Activated effector memory CD4-positive, alpha-beta T cell treated with Interleukin-2 at 50 U/mL for 16 hours (primary cell): ENCODE measurements around the gene PPFIBP2.

Experiments used
- DNase-seq: peaks from one replicate; pipeline ENCODE4 v3.0.0-alpha.2; 2020

The PPFIBP2 gene

DNA sequence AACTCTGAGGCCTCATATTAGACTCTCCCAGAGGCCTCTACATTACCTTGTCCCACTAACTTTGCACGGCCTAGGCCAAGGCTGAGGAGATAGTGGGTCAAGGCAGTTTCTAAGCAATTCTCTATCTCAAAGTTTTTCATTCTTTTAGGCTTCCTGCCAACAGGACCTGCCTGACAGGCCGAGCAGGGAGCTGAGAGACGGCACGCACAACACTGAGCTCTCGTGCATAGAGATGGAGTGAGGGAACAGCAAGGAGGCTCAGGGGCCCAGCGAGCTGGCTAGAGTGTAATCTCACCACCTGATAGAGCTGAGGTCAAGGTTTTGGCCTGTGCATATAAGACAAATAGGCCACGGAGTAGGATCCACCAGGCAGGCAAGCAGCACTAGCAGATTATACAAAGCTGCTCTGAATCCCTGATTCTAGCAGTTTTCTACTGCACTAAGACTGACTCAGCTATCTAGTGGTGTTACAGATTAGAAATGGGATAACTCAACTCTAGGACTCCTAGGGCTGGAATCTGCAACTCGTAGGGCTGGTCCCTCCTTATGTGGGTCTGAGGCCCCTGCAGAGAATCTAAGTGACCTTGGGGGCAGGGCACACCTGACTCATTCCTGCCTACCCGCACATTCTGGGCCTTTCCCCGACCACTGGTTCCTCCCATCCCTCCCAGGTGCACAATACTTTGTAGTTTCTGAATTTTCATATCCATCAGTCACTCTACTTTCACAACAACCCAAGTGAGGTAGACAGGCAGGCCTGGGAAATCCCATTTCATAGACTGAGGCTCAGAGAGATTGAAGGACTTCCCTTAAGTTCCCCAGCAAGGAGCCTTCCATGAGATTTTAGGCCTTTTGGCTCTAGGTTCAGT is 157.8 kb downstream of the PPFIBP2 start:
- no peak for DNase-seq

DNA sequence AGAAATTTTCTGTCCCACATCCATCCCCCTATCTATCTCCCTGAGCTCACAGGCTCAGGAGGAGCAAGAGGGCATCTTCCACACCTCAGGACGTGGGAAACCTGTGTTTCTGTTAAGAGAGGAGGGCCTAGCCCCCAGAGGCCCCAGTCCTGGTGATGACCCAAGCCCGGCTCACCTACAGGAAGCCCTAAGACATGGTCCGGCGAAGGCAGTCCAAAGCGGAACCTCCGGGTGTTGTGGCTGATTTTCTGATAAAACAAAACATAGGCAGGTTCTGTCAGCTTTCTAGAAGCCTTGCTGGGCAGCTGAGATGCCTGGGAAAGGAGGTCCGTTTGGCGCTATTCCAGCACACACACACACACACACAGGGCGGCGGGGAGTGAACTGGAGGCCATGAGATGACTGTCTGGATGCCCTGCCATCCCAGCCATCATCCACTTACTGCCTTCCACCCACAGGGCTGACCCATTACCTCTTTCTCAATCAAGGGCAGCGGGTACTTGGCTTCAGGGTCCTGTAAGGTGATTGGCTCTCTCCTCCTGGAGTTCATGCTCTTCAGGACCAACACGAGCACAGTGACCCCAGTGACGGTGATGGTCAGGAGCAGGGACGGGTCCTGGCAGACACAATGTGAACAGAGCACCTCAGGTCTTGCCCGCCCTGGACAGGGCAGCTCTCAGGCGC is 158.6 kb downstream of the PPFIBP2 start:
- DNase-seq = no peak

GRCh38 chr11:7672960-7673723 is 159.3 kb downstream of the PPFIBP2 start, which contains the start of gene CYB5R2:
Gene CYB5R2 (minus strand): TSS chr11:7673500. CDS start chr11:7672825, 675 bp downstream.
- no peak for DNase-seq

DNA sequence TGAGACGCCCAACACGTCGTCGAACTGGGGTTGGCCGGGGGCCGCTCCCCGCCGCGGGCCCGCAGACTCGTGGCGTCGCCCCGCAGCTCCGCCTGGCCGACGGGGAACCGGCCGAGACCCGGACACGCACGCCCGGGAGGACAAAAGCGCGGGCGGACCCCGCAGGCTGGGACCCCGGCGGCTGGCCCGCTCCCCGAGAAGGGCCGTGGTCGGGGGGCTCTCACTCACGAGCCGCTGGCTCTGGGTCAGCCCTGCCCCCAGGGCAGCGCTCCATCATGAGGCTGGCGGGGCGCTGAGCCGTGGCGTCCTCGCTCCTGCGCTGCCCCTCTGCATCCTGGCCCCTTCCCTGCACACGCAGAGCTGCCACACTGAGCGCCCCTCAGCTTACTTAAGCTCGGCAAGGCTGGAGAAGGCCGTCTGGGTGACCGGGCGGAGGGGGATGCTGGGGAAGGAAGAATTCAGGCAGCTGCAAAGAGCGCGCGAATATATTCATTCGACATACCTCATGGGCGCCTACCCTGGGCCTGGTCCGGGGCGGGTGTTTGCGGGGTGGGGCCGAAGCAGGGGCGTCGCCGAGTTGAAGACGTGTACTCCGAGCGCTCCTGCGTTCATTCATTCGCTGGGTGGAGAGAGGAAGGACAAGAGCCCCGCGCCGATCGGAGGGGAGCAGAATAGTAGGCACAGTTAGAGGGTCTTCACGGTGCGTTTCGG is 160.1 kb downstream of the PPFIBP2 start:
- no peak for DNase-seq

- no peak for DNase-seq
Measured at GRCh38 chr11:7675631-7676030, 161.8 kb downstream of the PPFIBP2 start.

GRCh38 chr11:7677071-7677470 is 163.3 kb downstream of the PPFIBP2 start:
- no peak for DNase-seq

- DNase-seq = no peak
Measured at GRCh38 chr11:7677796-7678201, 164.0 kb downstream of the PPFIBP2 start.

GRCh38 chr11:7683571-7683970 is 169.8 kb downstream of the PPFIBP2 start:
- no peak for DNase-seq

- DNase-seq = no peak
Measured at GRCh38 chr11:7686761-7687160, 173.0 kb downstream of the PPFIBP2 start.

DNA sequence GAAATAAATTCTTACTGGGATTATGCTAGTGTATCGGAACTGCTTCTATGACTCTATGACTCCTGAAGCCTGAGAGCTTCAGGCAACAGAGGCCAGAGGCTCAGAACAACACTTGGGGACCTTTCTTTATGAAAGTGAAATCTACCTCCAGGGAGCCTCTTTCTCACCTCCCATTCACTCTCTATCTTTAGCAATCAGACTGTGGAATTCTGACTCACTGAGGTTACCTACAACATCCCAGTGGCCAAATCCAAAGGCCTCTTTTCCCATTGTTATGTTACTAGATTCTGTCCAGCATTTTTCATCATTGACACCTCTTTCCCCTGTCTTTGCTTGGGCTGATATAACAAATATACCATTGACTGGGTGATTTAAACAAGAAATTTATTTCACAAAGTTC is 173.6 kb downstream of the PPFIBP2 start:
- DNase-seq = no peak

GRCh38 chr11:7688238-7688826 is 174.5 kb downstream of the PPFIBP2 start:
- no peak for DNase-seq

DNA sequence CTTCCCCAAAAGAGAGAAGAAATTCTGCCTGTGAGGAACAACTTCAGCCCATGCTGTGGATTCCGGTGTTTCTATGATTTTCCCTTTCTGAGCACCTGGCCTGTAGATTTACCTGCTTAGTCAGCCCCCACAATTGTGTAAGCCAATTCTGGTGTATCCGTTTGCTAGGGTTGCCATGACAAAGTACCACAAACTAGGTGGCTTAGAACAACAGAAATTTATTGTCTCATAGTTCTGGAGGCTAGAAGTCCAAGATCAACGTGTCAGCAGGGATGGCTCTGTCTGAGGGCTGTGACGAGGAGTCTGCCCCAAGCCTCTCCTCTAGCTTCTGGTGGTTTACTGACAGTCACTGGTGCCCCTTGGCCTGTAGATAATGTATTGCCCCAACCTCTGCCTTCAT is 175.4 kb downstream of the PPFIBP2 start:
- no peak for DNase-seq

DNA sequence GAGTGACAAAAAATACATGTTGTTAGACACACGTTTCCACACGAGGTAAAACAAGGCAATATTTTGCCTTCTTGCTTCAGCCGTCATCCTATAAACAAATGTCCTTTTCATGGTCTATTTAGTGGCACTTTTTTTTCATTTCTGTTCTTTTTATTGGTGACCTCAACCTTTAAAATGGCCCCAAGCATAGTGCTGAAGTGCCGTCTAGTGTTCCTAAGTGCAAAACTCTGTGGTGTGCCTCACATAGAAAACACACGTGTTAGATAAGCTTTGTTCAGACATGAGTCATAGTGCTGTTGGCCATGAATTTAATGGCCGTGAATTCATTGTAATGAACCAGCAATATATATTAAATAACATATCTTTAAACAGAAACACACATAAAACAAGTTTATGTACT is 176.8 kb downstream of the PPFIBP2 start:
- DNase-seq = no peak

DNA sequence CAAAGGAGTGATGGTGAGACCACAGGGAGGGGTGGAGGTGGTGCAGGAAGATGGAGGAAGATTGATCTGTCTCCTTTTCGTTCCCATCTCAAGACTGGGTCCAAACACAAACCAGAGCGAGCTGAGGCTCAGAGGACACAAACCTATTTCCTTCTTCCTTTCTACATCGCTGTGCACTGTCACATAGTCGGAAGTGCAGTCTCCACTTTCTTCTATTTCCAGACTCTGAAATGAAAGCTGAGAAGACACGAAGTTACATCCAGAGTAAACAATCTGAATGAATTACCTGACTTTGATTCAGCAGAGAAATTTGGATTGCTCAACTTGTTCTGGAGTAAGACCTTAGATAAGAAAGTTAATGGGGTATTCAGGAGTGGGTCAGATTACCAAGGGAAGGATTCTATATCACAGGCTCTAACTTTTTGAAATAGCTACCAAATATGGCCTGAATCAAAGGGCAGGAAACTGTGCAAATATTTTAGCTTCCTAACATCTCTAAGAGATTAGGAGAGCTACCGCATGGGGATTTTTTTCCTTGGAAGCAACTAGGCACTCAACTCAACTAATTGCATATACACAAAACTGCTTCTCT is 178.1 kb downstream of the PPFIBP2 start:
- no peak for DNase-seq

GRCh38 chr11:7692426-7692825 is 178.6 kb downstream of the PPFIBP2 start:
- no peak for DNase-seq

- no peak for DNase-seq
Measured at GRCh38 chr11:7694235-7694634, 180.4 kb downstream of the PPFIBP2 start.

GRCh38 chr11:7696424-7696823 is 182.6 kb downstream of the PPFIBP2 start:
- DNase-seq = no peak
